GM23338 (cell line): ENCODE results near the gene TBC1D7.

Experiments used
- EZH2 ChIP-seq: fragments of 200-600 bp; sonication (generic); IDR thresholded peaks from one replicate; pipeline ENCODE4 v1.8.0; 2017; ENCODE audit warnings: antibody characterized with exemption, mild to moderate bottlenecking, low read depth; ENCODE audit not compliant: unreplicated experiment
- POLR2AphosphoS5 ChIP-seq: IDR thresholded peaks from 2 replicates; pipeline ENCODE4 v1.6.1; 2016; ENCODE audit warnings: antibody characterized with exemption, low read depth
- TF ChIP-seq, protein P1 (sequence below), 2 experiments: fragments of 200-600 bp in 1 of 2; sonication (generic) in 1 of 2; conservative IDR thresholded peaks; 2 replicates each; pipeline versions ENCODE4 v1.5.1 to v1.6.1; 2016 to 2017; ENCODE audit warnings: antibody characterized with exemption in 2 of 2, low read depth in 2 of 2, mild to moderate bottlenecking in 2 of 2, moderate library complexity in 1 of 2

DNA sequence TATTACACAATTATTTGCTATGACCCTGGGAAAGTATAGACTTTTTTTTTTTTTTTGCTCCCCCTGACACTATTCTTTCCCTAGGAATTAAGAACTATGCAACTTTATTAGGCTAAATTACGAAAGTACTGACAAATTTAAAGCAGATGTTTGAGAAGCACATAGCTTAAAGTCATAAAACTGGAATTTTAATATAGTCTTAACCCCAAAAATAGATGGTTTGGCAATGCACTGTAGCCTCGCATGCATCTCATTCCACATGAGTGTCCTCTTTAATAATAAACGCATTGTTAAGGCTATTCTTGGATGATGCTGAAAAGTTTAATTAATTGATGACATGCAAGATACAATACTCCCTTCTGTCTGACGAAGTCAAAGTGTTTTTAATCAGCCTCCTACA lies 49.3 kb downstream of the TBC1D7 start:
- TF ChIP-seq, protein P1, sequence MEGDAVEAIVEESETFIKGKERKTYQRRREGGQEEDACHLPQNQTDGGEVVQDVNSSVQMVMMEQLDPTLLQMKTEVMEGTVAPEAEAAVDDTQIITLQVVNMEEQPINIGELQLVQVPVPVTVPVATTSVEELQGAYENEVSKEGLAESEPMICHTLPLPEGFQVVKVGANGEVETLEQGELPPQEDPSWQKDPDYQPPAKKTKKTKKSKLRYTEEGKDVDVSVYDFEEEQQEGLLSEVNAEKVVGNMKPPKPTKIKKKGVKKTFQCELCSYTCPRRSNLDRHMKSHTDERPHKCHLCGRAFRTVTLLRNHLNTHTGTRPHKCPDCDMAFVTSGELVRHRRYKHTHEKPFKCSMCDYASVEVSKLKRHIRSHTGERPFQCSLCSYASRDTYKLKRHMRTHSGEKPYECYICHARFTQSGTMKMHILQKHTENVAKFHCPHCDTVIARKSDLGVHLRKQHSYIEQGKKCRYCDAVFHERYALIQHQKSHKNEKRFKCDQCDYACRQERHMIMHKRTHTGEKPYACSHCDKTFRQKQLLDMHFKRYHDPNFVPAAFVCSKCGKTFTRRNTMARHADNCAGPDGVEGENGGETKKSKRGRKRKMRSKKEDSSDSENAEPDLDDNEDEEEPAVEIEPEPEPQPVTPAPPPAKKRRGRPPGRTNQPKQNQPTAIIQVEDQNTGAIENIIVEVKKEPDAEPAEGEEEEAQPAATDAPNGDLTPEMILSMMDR (conservative IDR thresholded peaks at IDR 0.05; ENCODE audit: low read depth in 2 of 2), result no peak
- TF ChIP-seq POLR2AphosphoS5 (no peak), EZH2 (no peak)
